NCI-H526 treated with DMSO at 0.1 percent for 48 hours (cell line): ENCODE results near the gene TFDP1.

ENCODE experiments used
- DNase-seq: peaks from one replicate; lab custom pipeline; 2025; lab: John Stamatoyannopoulos, UW

TFDP1 gene

GRCh38 chr13:113651511-113652403 lies 67.2 kb downstream of the TFDP1 start:
- no peak for DNase-seq

DNA sequence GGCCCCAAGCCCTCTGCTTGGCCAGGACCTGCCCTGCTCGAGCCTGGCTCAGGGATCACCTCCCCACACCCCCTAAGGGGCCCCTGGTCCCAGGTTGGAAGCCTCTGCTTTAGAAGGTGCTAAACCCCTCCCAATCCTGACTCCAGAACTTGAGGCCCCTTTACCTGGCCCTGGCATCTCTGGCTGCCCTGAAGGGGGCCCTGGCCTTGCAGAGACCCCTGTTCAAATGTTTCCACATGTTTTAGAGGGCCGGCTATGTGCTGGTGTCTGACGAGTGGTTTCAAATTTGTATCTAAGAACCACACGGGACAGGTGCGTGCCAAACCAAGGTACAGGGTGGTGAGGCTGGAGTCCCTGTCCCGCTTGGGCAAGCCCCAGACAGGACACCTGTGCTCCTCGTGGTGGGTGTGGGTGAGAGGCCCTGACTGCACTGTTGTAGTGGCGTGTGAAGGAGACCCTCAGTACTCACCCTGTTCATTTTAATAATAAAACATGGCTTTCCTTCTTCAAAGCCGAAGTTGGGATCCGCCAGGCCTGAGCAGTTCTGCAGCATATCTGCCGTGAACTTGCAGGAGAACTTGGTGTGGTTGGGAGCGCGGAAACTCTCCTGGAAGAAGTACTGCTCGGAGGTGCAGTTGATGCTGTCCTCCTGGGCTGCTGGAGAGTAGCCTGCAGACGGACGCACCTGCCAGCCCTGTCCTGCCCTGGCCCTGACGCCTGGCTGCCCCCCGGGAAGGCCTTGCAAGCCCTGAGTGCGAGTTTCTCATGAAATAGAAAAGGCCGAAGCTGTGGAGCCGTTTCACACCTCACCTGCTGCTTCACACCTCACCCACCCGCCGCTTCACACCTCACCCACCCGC lies 68.1 kb downstream of the TFDP1 start:
- no peak for DNase-seq

GRCh38 chr13:113653264-113654174 lies 69.0 kb downstream of the TFDP1 start:
- DNase-seq: no peak

DNA sequence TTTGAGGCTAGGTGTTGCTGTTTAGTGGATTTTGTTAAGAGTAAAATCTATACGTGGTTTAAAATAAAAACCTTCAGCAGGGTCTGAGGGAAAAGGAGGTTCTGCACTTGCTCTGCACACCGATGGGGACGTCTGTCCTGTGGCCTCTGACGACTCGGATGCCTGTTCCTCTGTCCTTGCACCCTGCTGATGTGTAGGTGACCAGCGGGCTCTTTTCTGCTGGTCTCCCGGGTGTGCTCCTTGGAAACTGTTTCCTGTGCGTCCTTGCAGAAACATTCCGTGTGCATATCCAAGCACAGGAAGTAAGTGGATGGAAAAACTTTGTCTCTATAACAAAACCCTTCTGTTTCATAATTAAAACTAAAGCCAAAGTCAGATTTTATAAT lies 69.6 kb downstream of the TFDP1 start:
- DNase-seq: no peak

DNA sequence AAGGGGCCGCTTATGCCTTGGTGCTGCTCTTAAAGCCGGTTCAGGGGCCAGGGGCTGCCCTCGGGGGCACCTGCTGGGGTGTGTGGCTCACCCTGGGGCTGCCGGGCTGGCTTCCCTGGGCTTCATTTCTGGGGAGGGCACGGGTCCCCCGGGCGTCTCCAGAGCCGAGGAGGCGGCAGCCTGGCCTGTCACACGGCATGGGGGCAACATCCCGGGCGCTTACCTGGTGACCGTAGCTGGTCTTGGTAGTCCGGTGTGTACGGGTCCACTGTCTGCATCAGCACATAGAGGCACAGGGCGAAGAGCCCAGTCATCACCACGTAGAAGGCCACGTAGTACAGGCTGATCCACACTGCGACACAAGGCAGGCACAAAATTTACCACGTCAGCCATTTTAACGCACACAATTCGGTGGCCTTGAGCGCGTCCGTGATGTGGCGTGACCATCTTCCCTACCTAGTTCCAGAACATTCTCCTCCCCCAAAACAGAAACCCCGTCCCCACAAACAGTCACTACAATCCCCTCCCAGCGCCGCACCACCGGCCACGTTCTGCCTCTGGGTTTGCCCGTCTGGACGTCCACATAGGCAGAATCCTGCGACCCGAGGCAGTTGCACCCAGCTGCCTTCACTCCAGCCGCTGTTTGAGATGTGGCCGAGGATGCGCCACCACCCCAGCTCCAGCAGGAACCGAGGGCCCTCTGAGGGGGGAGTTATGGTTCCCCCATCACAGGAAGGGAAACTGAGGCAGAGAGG lies 70.2 kb downstream of the TFDP1 start:
- DNase-seq: no peak

DNA sequence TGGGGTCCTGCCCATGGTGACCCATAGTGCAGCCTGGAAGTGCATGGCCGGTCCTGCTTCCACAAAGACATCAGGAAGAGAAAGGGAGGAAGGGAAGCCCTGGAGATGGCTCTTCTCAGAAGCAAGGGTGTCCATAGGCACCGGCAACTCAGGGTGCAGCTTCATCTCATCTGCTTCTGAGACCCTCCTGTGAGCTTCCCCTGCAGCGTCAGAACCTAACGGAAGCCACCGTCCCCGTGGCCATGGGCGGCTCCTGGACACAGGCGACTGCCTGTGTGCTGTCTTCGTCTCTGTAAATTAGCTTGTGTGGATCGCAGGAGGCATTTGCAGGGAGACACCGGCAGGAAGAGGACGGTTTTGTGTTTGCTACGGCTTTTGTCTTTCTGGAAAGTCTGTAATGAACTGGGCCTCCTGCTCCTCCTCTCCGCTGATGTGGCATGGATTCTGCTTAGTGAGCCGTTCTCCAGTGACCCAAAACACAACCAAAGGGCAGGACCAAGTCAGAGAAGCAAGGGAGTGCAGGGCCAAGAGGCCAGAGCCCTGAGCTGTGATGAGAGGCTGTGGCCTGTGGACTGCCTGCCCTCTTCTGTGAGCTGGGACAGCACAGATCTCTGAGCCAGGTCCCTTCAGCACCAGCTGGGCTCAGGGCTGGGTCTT lies 70.9 kb downstream of the TFDP1 start:
- no peak for DNase-seq

DNA sequence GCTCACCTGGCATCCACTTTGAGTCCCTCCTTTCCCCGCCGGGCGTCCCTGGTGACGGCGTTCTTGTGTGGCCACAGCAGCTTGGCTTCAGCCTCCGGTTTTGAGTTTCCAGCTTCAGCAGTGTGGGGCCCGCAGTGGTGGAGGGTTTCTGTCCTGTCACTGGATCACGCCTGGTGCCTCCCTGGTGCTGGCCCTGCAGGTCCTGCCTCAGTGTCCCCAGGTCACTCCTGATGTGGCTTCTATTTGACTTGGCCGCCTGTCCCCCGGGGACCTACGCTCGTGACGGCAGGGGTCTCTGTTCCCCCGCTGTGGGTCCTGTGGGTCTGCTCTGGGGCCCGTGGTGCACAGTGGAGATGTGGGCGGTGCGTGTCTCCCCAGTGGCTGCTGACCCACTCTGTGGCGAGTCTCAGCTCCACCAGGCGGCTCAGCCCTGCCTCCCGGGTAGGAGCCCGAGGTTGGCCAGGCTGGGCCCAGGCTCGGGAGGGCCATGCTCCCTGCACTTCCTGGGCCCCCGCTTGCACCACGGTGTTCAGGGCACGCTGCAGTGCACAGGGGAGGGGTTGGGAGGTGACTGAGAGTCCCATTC lies 71.5 kb downstream of the TFDP1 start:
- no peak for DNase-seq

DNA sequence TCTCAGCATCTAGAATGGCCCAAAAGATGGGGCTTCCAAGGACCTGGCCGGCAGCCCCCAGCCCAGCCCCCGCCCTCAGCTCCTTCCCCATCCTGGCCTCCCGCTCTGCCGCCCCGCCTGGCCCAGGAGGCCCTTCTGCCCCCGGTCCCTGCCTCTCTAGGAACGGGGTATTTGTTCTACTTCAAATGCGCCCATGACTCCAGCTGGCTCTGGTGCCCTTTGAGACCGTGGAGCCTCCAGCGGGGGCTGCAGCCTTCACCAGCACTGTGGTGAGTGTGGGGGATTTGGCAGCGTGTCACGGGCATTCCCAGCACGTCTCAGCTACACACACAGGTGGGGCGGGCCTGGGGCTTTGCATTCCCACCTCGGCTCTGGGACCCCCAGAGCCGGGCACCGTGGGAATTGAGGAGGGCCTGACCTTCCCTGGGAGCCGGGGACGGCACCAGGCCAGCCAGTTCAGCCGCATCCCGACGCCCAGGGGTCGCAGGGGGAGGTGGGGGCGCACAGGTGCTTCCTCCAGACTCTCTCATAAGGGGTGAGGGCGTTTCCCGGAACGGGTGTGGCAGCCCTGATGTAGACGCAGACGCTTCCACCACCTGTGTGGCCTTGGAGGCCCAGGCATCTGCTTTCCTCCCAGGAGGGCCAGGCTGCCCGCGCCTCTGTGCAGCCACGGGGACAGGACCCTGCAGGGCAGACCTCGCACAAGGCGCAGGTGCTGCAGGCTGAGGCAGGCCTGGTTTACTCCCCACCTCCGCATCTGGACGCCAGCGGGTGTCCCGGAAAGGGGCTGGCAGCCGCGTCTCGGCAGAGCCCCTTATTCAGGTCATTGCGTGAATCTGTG lies 72.5 kb downstream of the TFDP1 start:
- DNase-seq: no peak

GRCh38 chr13:113657851-113658741 lies 73.5 kb downstream of the TFDP1 start, which contains the start of gene ATP4B:
Gene ATP4B, minus strand, starts transcription at chr13:113658198. Its CDS starts 54 bp downstream, at chr13:113658144.
- no peak for DNase-seq

DNA sequence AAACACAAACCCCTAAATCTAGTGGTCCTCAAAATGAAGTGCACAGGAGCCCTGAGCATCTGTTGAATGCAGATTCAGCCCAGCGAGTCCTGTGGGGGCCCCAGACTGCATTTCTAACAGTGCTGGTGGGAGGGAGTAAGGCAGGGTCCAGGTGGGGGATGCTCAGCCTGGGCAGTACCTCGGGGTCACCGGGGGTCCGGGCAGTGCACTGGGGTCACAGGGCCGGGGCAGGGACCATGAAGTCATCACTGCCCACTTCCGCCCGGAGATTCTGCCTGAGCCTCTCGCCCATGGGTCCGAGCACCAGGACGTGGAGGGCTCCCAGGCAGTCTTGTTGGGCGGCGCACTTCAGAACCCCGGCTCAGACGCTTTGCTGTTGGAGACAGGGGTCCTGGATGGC lies 74.3 kb downstream of the TFDP1 start:
- no peak for DNase-seq

GRCh38 chr13:113659337-113659736 lies 74.8 kb downstream of the TFDP1 start:
- DNase-seq: no peak

DNA sequence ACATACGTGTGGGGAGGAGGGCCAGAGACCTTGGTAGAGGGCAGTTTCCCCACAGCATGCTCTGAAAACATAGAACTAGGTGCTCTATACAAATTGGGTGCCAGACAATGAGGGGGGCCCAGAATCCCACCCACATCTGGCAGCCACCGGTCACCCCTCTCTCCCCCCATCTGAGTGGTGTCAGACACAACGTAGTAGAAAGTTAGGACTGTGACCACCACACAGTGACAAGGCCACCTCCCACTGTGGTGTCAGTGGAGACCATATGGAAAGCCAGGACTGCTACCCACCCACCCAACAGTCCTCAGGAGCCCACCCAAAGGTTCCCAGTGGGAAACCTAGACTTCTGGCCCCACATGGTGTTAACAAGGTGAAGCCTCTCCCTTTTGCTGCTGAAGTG lies 75.5 kb downstream of the TFDP1 start:
- no peak for DNase-seq

GRCh38 chr13:113661509-113661908 lies 77.0 kb downstream of the TFDP1 start:
- DNase-seq: no peak

DNA sequence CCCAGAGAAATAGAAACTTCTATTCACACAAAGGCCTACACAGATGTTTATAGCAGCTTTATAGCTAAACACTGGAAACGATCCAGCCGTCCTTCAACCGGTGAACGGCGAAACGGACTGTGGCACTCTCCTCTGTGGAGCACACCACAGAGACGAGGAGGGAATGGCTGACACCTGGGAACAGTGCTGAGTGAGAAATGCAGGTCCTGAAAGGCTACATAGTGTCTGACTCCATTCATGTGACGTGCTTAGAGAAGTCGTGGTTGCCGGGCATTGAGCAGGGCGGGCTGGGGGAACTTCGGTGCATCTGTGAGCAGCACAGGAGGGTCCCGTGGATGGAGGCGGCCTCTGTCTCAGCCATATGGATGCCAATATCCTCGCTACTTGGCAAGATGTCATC lies 79.4 kb downstream of the TFDP1 start:
- no peak for DNase-seq

DNA sequence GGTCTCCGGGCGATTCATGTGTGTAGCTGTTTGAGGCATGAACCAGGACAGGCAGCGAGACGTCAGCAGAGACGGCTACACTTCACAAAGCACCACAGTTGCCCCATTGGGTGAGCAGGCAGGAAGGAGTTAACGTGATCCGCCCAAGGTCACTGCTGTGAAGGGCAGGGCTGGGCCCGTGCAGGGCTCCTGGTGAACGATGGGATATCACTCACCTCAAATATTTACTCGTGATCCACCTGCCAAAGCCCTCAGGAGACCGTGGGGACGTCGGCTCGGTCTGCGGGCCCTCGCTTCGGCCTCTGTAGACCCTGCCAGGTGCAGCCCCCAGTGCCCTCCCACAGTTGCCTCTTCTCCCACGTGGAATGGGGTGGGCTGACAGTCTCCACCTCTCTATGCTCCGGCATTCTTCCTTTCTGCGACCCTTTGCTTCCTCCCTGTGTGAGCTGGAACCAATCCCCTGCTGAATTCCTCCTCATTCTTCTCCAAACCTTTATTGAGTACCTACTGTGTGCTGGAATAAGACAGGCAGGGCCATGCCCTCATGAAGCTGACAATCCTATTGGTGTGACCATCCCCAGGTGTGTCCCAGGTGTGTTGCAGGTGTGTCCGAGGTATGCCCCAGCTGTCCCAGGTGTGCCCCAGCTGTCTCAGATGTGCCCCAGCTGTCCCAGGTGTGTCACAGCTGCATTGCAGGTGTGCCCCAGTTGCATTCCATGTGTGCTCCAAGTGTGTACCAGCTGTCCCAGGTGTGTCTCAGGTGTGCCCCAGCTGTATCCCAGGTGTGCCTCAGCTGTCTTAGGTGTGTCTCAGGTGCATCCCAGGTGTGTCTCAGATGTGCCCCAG lies 80.4 kb downstream of the TFDP1 start:
- no peak for DNase-seq

DNA sequence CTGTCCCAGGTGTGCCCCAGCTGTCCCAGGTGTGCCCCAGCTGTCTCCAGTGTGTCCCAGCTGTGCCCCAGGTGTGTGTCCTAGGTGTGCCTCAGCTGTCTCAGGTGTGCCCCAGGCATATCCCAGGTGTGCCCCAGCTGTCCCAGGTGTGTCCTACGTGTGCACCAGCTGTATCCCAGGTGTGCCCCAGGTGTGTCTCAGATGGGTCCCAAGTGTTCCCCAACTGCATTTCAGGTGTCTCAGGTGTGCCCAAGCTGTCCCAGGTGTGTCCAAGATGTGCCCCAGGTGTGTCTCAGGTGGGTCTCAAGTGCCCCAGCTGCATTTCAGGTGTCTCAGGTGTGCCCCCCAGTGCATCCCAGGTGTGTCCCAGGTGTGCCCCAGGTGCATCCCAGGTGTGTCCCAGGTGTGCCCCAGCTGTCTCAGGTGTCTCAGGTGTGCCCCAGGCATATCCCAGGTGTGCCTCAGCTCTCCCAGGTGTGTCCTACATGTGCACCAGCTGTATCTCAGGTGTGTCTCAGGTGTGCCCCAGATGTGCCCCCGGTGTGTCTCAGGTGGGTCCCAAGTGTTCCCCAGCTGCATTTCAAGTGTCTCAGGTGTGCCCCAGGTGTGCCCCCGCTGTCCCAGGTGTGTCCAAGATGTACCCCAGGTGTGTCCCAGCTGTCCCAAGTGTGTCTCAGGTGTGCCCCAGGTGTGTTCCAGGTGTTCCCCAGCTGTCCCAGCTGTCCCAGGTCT lies 81.2 kb downstream of the TFDP1 start:
- no peak for DNase-seq

GRCh38 chr13:113666329-113666670 lies 81.7 kb downstream of the TFDP1 start:
- no peak for DNase-seq
